HEK293 (cell line): ENCODE results near the gene LRP8.

Experiments
- CTCF ChIA-PET: fragments of 350-600 bp; formaldehyde crosslinking; extraction: SDS; loops from one replicate; lab custom pipeline; 2021; ENCODE audit warnings: antibody characterized with exemption; lab: Yijun Ruan, JAX
- POLR2A ChIA-PET: fragments of 300-600 bp; formaldehyde crosslinking; extraction: SDS; loops from one replicate; lab custom pipeline; 2020; ENCODE audit warnings: antibody characterized with exemption, inconsistent platforms; lab: Yijun Ruan, JAX
- H3K27ac ChIP-seq: fragments of 200-500 bp; sonication (Bioruptor generic); 2 replicates; pipeline ENCODE4 v1.5.1; 2014; ENCODE audit warnings: low read depth, low read length, control low read depth, inconsistent platforms; ENCODE audit errors: extremely low read depth
- H3K36me3 ChIP-seq, 2 experiments: fragments of 200-500 bp in 1 of 2; sonication (Bioruptor generic) in 1 of 2; 1 replicate in 1 of 2; 2 replicates in 1 of 2; pipeline ENCODE4 v1.5.1; 2014 to 2017; ENCODE audit warnings: inconsistent platforms in 2 of 2, low read length in 2 of 2; ENCODE audit not compliant: control insufficient read depth in 2 of 2, insufficient read depth in 1 of 2
- H3K4me1 ChIP-seq: fragments of 200-500 bp; sonication (Bioruptor generic); 2 replicates; pipeline ENCODE4 v1.5.1; 2014; ENCODE audit warnings: mild to moderate bottlenecking, low read length, inconsistent platforms; ENCODE audit not compliant: control insufficient read depth, insufficient read depth
- H3K4me3 ChIP-seq: 2 replicates; pipeline ENCODE4 v1.5.1; 2011; ENCODE audit warnings: low read depth, mild to moderate bottlenecking, control low read depth, low read length, moderate library complexity
- H3K9me3 ChIP-seq: fragments of 200-500 bp; sonication (Bioruptor generic); 2 replicates; pipeline ENCODE4 v1.5.1; 2014; ENCODE audit warnings: low read depth, low read length, inconsistent platforms; ENCODE audit not compliant: control insufficient read depth, insufficient read depth
- BCL11B ChIP-seq: fragments of 450-650 bp; formaldehyde crosslinking; IDR thresholded peaks from 2 replicates; pipeline ENCODE4 v1.5.1; 2016; ENCODE audit warnings: low read depth, missing biosample characterization, missing genetic modification characterization
- GLIS2 ChIP-seq: fragments of 450-650 bp; formaldehyde crosslinking; IDR thresholded peaks from 2 replicates; pipeline ENCODE4 v1.5.1; 2016; ENCODE audit warnings: missing biosample characterization, missing genetic modification characterization
- OSR2 ChIP-seq: fragments of 450-650 bp; formaldehyde crosslinking; IDR thresholded peaks from 2 replicates; pipeline ENCODE4 v1.5.1; 2016; ENCODE audit warnings: missing biosample characterization, missing genetic modification characterization
- ZBTB20 ChIP-seq: fragments of 450-650 bp; formaldehyde crosslinking; IDR thresholded peaks from 2 replicates; pipeline ENCODE4 v1.5.1; 2016; ENCODE audit warnings: missing biosample characterization, missing genetic modification characterization
- ZFHX2 ChIP-seq: fragments of 450-650 bp; formaldehyde crosslinking; conservative IDR thresholded peaks from 2 replicates; pipeline ENCODE4 v1.5.1; 2016; ENCODE audit warnings: missing biosample characterization, missing genetic modification characterization
- ZFP41 ChIP-seq: fragments of 450-650 bp; formaldehyde crosslinking; IDR thresholded peaks from 2 replicates; pipeline ENCODE4 v1.5.1; 2016; ENCODE audit warnings: missing biosample characterization, missing genetic modification characterization, borderline replicate concordance
- ZFP69B ChIP-seq: fragments of 450-650 bp; formaldehyde crosslinking; IDR thresholded peaks from 2 replicates; pipeline ENCODE4 v1.5.1; 2016; ENCODE audit warnings: missing biosample characterization, missing genetic modification characterization
- ZNF16 ChIP-seq: fragments of 450-650 bp; formaldehyde crosslinking; IDR thresholded peaks from 2 replicates; pipeline ENCODE4 v1.5.1; 2016; ENCODE audit warnings: low read depth, missing biosample characterization, missing genetic modification characterization
- ZNF266 ChIP-seq: fragments of 450-650 bp; formaldehyde crosslinking; IDR thresholded peaks from 2 replicates; pipeline ENCODE4 v1.5.1; 2016; ENCODE audit warnings: missing biosample characterization, missing genetic modification characterization, low read depth
- ZNF274 ChIP-seq, 2 experiments: fragments of 200-500 bp in 1 of 2; fragments of 450-650 bp in 1 of 2; sonication (Bioruptor generic) in 1 of 2; formaldehyde crosslinking in 1 of 2; IDR thresholded peaks; 2 replicates each; pipeline versions ENCODE4 v1.5.1 to v1.6.1; 2014 to 2016; ENCODE audit warnings: borderline replicate concordance in 1 of 2, inconsistent platforms in 1 of 2, low read length in 1 of 2, missing biosample characterization in 1 of 2, missing genetic modification characterization in 1 of 2
- ZNF366 ChIP-seq: fragments of 450-650 bp; formaldehyde crosslinking; conservative IDR thresholded peaks from 2 replicates; pipeline ENCODE4 v1.5.1; 2016; ENCODE audit warnings: missing biosample characterization, missing genetic modification characterization
- ZNF394 ChIP-seq: fragments of 450-650 bp; formaldehyde crosslinking; IDR thresholded peaks from 2 replicates; pipeline ENCODE4 v1.5.1; 2016; ENCODE audit warnings: missing biosample characterization, missing genetic modification characterization, mild to moderate bottlenecking, moderate library complexity, borderline replicate concordance
- ZNF423 ChIP-seq: fragments of 450-650 bp; formaldehyde crosslinking; IDR thresholded peaks from 2 replicates; pipeline ENCODE4 v1.5.1; 2016; ENCODE audit warnings: missing biosample characterization, missing genetic modification characterization
- ZNF555 ChIP-seq: fragments of 450-650 bp; formaldehyde crosslinking; conservative IDR thresholded peaks from 2 replicates; pipeline ENCODE4 v1.5.1; 2017; ENCODE audit warnings: missing biosample characterization, mild to moderate bottlenecking, missing genetic modification characterization, inconsistent platforms
- ZNF596 ChIP-seq: fragments of 450-650 bp; IDR thresholded peaks from 2 replicates; pipeline ENCODE4 v1.5.0; 2018; ENCODE audit warnings: missing biosample characterization, mild to moderate bottlenecking, missing genetic modification characterization, moderate library complexity
- ZNF701 ChIP-seq: fragments of 450-650 bp; formaldehyde crosslinking; IDR thresholded peaks from 2 replicates; pipeline ENCODE4 v1.5.1; 2016; ENCODE audit warnings: missing biosample characterization, missing genetic modification characterization
- ZNF776 ChIP-seq: fragments of 450-650 bp; formaldehyde crosslinking; IDR thresholded peaks from 2 replicates; pipeline ENCODE4 v1.5.0; 2017; ENCODE audit warnings: missing biosample characterization, missing genetic modification characterization, borderline replicate concordance
- TF ChIP-seq, protein P1 (sequence below): fragments of 450-650 bp; formaldehyde crosslinking; IDR thresholded peaks from 2 replicates; pipeline ENCODE4 v1.5.1; 2016; ENCODE audit warnings: missing biosample characterization, missing genetic modification characterization
- TF ChIP-seq, protein P2 (sequence below): fragments of 450-650 bp; formaldehyde crosslinking; IDR thresholded peaks from 2 replicates; pipeline ENCODE4 v1.5.1; 2017; ENCODE audit warnings: missing biosample characterization, missing genetic modification characterization
- TF ChIP-seq, protein P3 (sequence below): fragments of 450-650 bp; formaldehyde crosslinking; IDR thresholded peaks from 2 replicates; pipeline ENCODE4 v1.5.1; 2016; ENCODE audit warnings: missing biosample characterization, missing genetic modification characterization
- TF ChIP-seq, protein P4 (sequence below): sonication (generic); formaldehyde crosslinking; IDR thresholded peaks from 2 replicates; pipeline ENCODE4 v1.8.1; 2022; ENCODE audit warnings: mild to moderate bottlenecking, moderate library complexity, missing genetic modification reagents

The LRP8 gene

DNA sequence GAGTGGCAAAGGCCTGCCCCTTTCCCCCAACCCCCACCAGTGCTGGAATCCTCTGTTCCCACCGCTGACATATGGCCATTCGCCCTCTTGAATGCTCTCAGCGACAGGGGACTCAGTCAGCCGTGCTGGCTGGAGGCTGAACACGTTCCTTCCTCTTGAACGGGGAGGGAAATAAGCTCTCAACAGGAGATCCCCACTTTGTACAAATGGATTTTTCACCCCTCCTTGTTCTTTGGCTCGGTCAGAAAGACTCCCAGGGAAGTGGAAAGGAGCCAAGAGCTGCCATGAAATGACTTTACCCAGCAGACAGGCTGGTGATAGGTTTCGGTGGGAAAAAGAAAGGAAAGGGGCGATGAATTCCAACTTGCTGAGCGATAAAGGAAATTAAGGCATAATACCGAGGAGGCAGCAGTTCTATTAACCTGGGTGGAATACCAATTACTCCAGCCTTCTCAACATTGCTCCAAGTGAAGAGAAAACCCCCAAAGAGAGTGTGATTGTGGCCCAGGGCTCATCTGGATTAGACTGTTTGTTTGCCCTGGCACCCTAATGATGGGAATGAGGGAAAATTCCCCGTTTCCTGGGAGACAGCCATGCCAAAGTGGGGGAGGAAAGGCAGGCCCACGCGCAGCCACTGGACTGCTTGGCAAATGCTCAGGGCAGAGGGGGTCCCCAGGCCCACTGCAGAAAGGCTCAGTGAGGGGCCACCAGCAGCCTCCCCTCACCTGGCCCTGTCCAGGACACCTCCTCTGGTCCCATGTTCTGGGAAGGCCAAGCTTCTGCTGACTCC lies 23.9 kb downstream of the LRP8 start (continued):
- no peak for TF ChIP-seq BCL11B (tag by site-specific recombination)

DNA sequence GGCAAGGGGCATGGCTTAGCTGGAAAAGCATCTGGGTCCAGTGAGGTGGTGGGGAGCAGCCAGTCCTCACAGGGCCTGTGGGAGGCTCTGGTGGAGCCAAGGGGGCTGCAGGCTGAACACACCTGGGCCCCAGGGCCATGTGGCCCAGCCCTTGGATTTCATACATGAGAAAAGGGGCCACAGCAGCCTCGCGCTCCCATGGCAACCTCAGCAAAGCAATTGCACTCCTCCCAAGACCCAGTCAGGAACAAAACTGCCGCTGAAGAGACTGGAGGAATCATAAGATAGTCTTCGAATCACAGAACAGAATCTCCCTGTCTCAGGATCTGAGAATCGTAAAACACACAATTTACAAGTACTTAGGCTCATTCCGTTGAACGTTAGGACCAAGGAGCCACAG lies 24.6 kb downstream of the LRP8 start:
- ChIA-PET CTCF (no interaction called here), POLR2A (no interaction called here)
- Histone ChIP-seq H3K36me3 (no peaks in the 10 kb centered on the region), H3K4me1 (no peaks in the 10 kb centered on the region)
- TF ChIP-seq ZNF394 (tag by site-specific recombination) (no peak), ZFP41 (no peak), ZNF423 (no peak), OSR2 (tag by site-specific recombination) (no peak), GLIS2 (no peak), ZNF16 (no peak), ZNF776 (no peak), ZBTB20 (tag by site-specific recombination) (no peak), ZNF596 (no peak), ZNF366 (tag by site-specific recombination) (no peak), ZFP69B (tag by site-specific recombination) (no peak), ZNF701 (no peak), ZNF555 (no peak), ZFHX2 (tag by site-specific recombination) (no peak), ZNF266 (tag by site-specific recombination) (no peak), ZNF274 (IDR thresholded peaks at IDR 0.05; ENCODE audit: low read length) (no peak), ZNF274 (tag by site-specific recombination; IDR thresholded peaks at IDR 0.05; ENCODE audit: borderline replicate concordance) (no peak)
- TF ChIP-seq, protein P1, sequence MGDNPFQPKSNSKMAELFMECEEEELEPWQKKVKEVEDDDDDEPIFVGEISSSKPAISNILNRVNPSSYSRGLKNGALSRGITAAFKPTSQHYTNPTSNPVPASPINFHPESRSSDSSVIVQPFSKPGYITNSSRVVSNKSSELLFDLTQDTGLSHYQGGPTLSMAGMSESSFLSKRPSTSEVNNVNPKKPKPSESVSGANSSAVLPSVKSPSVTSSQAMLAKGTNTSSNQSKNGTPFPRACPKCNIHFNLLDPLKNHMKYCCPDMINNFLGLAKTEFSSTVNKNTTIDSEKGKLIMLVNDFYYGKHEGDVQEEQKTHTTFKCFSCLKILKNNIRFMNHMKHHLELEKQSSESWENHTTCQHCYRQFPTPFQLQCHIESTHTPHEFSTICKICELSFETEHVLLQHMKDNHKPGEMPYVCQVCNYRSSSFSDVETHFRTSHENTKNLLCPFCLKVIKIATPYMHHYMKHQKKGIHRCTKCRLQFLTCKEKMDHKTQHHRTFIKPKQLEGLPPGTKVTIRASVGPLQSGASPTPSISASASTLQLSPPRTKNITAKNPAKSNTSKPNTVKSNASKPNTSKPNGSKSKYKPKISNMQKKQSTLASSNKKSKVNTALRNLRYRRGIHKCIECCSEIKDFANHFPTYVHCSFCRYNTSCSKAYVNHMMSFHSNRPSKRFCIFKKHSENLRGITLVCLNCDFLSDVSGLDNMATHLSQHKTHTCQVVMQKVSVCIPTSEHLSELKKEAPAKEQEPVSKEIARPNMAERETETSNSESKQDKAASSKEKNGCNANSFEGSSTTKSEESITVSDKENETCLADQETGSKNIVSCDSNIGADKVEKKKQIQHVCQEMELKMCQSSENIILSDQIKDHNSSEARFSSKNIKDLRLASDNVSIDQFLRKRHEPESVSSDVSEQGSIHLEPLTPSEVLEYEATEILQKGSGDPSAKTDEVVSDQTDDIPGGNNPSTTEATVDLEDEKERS (tag by site-specific recombination), result no peak
- TF ChIP-seq, protein P2, sequence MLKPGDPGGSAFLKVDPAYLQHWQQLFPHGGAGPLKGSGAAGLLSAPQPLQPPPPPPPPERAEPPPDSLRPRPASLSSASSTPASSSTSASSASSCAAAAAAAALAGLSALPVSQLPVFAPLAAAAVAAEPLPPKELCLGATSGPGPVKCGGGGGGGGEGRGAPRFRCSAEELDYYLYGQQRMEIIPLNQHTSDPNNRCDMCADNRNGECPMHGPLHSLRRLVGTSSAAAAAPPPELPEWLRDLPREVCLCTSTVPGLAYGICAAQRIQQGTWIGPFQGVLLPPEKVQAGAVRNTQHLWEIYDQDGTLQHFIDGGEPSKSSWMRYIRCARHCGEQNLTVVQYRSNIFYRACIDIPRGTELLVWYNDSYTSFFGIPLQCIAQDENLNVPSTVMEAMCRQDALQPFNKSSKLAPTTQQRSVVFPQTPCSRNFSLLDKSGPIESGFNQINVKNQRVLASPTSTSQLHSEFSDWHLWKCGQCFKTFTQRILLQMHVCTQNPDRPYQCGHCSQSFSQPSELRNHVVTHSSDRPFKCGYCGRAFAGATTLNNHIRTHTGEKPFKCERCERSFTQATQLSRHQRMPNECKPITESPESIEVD, result no peak
- TF ChIP-seq, protein P3, sequence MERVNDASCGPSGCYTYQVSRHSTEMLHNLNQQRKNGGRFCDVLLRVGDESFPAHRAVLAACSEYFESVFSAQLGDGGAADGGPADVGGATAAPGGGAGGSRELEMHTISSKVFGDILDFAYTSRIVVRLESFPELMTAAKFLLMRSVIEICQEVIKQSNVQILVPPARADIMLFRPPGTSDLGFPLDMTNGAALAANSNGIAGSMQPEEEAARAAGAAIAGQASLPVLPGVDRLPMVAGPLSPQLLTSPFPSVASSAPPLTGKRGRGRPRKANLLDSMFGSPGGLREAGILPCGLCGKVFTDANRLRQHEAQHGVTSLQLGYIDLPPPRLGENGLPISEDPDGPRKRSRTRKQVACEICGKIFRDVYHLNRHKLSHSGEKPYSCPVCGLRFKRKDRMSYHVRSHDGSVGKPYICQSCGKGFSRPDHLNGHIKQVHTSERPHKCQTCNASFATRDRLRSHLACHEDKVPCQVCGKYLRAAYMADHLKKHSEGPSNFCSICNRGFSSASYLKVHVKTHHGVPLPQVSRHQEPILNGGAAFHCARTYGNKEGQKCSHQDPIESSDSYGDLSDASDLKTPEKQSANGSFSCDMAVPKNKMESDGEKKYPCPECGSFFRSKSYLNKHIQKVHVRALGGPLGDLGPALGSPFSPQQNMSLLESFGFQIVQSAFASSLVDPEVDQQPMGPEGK, result no peak
- TF ChIP-seq, protein P4, sequence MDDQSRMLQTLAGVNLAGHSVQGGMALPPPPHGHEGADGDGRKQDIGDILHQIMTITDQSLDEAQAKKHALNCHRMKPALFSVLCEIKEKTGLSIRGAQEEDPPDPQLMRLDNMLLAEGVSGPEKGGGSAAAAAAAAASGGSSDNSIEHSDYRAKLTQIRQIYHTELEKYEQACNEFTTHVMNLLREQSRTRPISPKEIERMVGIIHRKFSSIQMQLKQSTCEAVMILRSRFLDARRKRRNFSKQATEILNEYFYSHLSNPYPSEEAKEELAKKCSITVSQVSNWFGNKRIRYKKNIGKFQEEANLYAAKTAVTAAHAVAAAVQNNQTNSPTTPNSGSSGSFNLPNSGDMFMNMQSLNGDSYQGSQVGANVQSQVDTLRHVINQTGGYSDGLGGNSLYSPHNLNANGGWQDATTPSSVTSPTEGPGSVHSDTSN, result no peak
- TF ChIP-seq, all 188 proteins: peak for 0
- Histone ChIP-seq H3K4me3 (no peak overlapping the region), H3K27ac (no peak overlapping the region), H3K9me3 (no peaks in the 10 kb centered on the region)
